Measurements from ENCODE around the gene LDB2. TPM values are rescaled to one million over a fixed set of nuclear protein-coding genes. Genes with fewer than 3 reads are reported as not detected.

The LDB2 gene
- total RNA-seq, 1 experiment from 2014 or later = not detected

- Histone ChIP-seq H3K4me2 (ENCODE audit: low read length) (no peak overlapping the region), H3K36me3 (ENCODE audit: low read depth, low read length) (no peaks in the 10 kb centered on the region), H3K4me3 (ENCODE audit: low read length) (no peak overlapping the region), H3K9me3 (ENCODE audit: low read length) (no peaks in the 10 kb centered on the region), H3K9me2 (replicated peaks; ENCODE audit: low read length) (no peaks in the 10 kb centered on the region), H4K20me1 (ENCODE audit: low read length) (no peaks in the 10 kb centered on the region), H3F3A (ENCODE audit: low read length, unreplicated experiment) (no peaks in the 10 kb centered on the region), H3K27me3 (ENCODE audit: low read length) (no peaks in the 10 kb centered on the region), H3K79me2 (ENCODE audit: low read length) (no peaks in the 10 kb centered on the region), H3K9ac (ENCODE audit: low read length) (no peak overlapping the region), H3K4me1 (ENCODE audit: insufficient read depth, low read length) (no peaks in the 10 kb centered on the region), H3K27ac (ENCODE audit: low read length) (no peak overlapping the region), H2AFZ (ENCODE audit: low read length) (no peak overlapping the region)
- no TSS peak for BruUV-seq (replicated peaks)
- POLR2A ChIA-PET (ENCODE audit: unreplicated experiment) = no interaction called here
- no peak for DNase-seq
- no peak for TF ChIP-seq EZH2 (IDR thresholded peaks at IDR 0.05; ENCODE audit: low read length, unreplicated experiment)
- no peak for TF ChIP-seq EZH2phosphoT487 (IDR thresholded peaks at IDR 0.05; ENCODE audit: borderline replicate concordance, low read length)
- TF ChIP-seq CTCF (conservative IDR thresholded peaks at IDR 0.05; ENCODE audit: low read depth, low read length) = no peak
- ATAC-seq = no peak
- CTCF ChIA-PET = no interaction called here
- intact Hi-C loops (cut with micrococcal nuclease) = no loop called here
These were observed 289.2 kb downstream of the LDB2 start for GRCh38 chr4:16609170-16609758.

- ChIA-PET POLR2A (ENCODE audit: unreplicated experiment) (no interaction called here), CTCF (no interaction called here)
- Histone ChIP-seq H3K27me3 (ENCODE audit: low read length) (no peaks in the 10 kb centered on the region), H3K9me2 (replicated peaks; ENCODE audit: low read length) (no peaks in the 10 kb centered on the region), H3K9ac (ENCODE audit: low read length) (no peak overlapping the region), H3K4me2 (ENCODE audit: low read length) (no peak overlapping the region), H3K27ac (ENCODE audit: low read length) (no peak overlapping the region), H3K4me3 (ENCODE audit: low read length) (no peak overlapping the region), H3K79me2 (ENCODE audit: low read length) (no peaks in the 10 kb centered on the region), H4K20me1 (ENCODE audit: low read length) (no peaks in the 10 kb centered on the region), H3K9me3 (ENCODE audit: low read length) (no peaks in the 10 kb centered on the region), H2AFZ (ENCODE audit: low read length) (no peak overlapping the region), H3K36me3 (ENCODE audit: low read depth, low read length) (no peaks in the 10 kb centered on the region), H3F3A (ENCODE audit: low read length, unreplicated experiment) (no peaks in the 10 kb centered on the region), H3K4me1 (ENCODE audit: insufficient read depth, low read length) (no peaks in the 10 kb centered on the region)
- DNase-seq (no peak), ATAC-seq (no peak)
- intact Hi-C loops (cut with micrococcal nuclease) = no loop called here
- TF ChIP-seq EZH2 (IDR thresholded peaks at IDR 0.05; ENCODE audit: low read length, unreplicated experiment) = no peak
- no peak for TF ChIP-seq CTCF (conservative IDR thresholded peaks at IDR 0.05; ENCODE audit: low read depth, low read length)
- no peak for TF ChIP-seq EZH2phosphoT487 (IDR thresholded peaks at IDR 0.05; ENCODE audit: borderline replicate concordance, low read length)
- BruUV-seq (replicated peaks) = no TSS peak
These were observed 289.8 kb downstream of the LDB2 start for GRCh38 chr4:16608611-16609125.

GRCh38 chr4:16608123-16608522, 290.3 kb downstream of the LDB2 start:
- Histone ChIP-seq H3K4me3 (ENCODE audit: low read length) (no peak overlapping the region), H3K9ac (ENCODE audit: low read length) (no peak overlapping the region), H3F3A (ENCODE audit: low read length, unreplicated experiment) (no peaks in the 10 kb centered on the region), H3K4me1 (ENCODE audit: insufficient read depth, low read length) (no peaks in the 10 kb centered on the region), H3K4me2 (ENCODE audit: low read length) (no peak overlapping the region), H3K27me3 (ENCODE audit: low read length) (no peaks in the 10 kb centered on the region), H4K20me1 (ENCODE audit: low read length) (no peaks in the 10 kb centered on the region), H3K9me2 (replicated peaks; ENCODE audit: low read length) (no peaks in the 10 kb centered on the region), H3K27ac (ENCODE audit: low read length) (no peak overlapping the region), H2AFZ (ENCODE audit: low read length) (no peak overlapping the region), H3K9me3 (ENCODE audit: low read length) (no peaks in the 10 kb centered on the region), H3K36me3 (ENCODE audit: low read depth, low read length) (no peaks in the 10 kb centered on the region), H3K79me2 (ENCODE audit: low read length) (no peaks in the 10 kb centered on the region)
- CTCF ChIA-PET = no interaction called here
- DNase-seq (no peak), ATAC-seq (no peak)
- TF ChIP-seq EZH2phosphoT487 (IDR thresholded peaks at IDR 0.05; ENCODE audit: borderline replicate concordance, low read length) (no peak), CTCF (conservative IDR thresholded peaks at IDR 0.05; ENCODE audit: low read depth, low read length) (no peak), EZH2 (IDR thresholded peaks at IDR 0.05; ENCODE audit: low read length, unreplicated experiment) (no peak)
- intact Hi-C loops (cut with micrococcal nuclease) = no loop called here
- BruUV-seq (replicated peaks) = no TSS peak
- POLR2A ChIA-PET (ENCODE audit: unreplicated experiment) = no interaction called here

All from PC-3 (cell line).